T47D (cell line): ENCODE data around the gene NRP2.

Experiments
- DNase-seq, 2 experiments: peaks; one replicate each; pipeline versions ENCODE4 v3.0.0 to v3.0.0-alpha.2; 2011 to 2012; ENCODE audit warnings: low read depth in 1 of 2, low spot score in 1 of 2
- JUND ChIP-seq: IDR thresholded peaks from 2 replicates; pipeline ENCODE4 v1.6.1; 2012; ENCODE audit warnings: low read depth
- in situ Hi-C: cut with HindIII; loops from 2 replicates; pipeline ENCODE4 v1.10.0; 2016; ENCODE audit warnings: low sequenced_read_pairs, low pct_unique_long_range_greater_than_20kb

Gene NRP2

DNA sequence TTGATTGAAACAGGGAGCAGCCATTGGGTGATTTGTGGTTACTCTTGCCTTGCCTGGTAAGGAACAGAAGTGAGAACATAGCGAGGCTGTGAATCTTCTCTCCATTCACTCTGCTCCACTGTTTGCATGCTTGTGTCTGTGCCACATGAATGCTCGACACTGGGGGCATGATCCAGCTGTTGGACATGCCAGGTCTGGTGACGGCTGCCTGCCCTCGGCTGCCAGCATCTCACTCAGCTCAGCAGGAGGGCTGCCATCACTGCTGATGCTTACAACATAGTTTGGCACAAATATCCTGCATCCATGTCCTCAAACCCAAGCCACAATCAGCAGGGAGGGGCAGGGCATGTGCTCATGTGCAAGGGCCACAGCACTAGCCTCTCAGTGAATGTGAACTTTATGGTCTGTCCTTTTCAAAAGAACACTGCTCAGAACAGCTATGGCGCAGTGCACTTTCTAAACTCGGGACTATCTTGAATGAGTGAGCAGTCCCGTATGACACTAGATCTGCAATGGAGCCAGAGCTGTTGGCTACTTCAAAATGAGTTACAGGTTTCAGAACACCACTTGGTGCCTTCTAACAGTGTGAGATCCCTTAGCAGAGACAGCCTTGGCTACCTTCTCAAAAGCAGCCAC is 126.3 kb downstream of the NRP2 start:
- no peak for DNase-seq
- in situ Hi-C loops: no loop called here
- no peak for TF ChIP-seq JUND

DNA sequence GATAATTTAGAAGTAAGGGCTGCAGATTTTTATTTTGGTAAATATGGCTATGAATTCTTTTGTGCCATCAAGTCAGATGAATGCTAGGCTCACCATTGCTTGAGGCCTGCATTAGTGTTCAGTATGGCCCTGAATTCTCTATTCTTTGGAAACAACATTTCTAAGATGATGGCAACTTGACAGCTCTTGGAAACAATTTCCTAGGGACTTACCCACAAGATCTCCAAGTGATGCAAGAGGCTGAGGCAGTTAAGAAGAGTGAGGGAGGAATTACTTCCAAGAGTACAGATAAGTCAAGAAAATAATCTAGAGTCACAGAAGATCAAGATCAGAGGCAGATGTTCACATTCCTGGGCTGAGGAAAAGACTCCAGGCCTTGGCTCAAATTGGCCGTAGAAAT is 129.1 kb downstream of the NRP2 start:
- TF ChIP-seq JUND: no peak
- in situ Hi-C loops: no loop called here
- DNase-seq: no peak

- in situ Hi-C loops: no loop called here
- no peak for TF ChIP-seq JUND
- no peak for DNase-seq
Observed at GRCh38 chr2:205814039-205814364, 131.7 kb downstream of the NRP2 start.

DNA sequence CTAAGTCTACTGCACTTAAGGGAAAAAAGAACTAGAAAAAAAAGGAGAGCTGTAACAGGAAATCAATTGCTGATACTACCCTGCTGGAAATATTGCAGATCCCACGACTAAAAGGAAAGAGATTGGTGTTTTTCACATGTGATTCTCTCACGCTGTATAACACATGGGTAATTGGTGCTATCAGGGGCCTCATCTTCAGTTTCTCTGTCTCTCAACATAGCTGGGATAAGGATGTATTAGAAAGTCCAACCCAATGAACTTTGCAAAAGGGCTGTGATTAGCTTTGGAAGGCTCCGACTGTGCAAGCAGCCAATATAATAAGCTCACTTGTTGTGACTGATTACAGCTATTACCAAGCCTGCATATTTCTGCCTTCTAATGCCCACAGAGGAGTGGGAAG is 133.4 kb downstream of the NRP2 start:
- in situ Hi-C loops: no loop called here
- DNase-seq: no peak
- no peak for TF ChIP-seq JUND

DNA sequence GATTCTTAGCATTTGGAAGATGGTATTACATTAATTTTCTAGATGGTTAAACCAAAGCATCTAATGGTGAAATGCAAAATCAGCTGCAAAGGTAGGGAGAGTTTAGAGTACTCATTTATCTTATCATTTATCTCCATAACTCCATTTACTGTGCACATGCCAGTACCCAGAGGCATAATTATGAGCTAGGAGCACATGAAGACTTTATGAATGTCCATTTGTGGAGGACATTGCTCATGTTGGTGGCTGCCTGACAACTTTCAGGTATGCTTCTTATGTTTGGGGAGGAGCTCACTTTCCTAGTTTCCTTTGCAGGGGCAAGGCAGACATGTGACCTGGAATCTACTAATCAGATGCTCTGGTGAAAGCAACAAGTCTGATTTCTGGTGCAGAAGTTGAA is 134.0 kb downstream of the NRP2 start:
- in situ Hi-C loops: no loop called here
- no peak for DNase-seq
- no peak for TF ChIP-seq JUND

GRCh38 chr2:205822579-205822978 is 140.3 kb downstream of the NRP2 start:
- no peak for TF ChIP-seq JUND
- in situ Hi-C loops: no loop called here
- DNase-seq: no peak

GRCh38 chr2:205827809-205828365 is 145.6 kb downstream of the NRP2 start:
- DNase-seq: no peak
- in situ Hi-C loops: no loop called here
- TF ChIP-seq JUND: no peak

- TF ChIP-seq JUND: no peak
- in situ Hi-C loops: no loop called here
- no peak for DNase-seq
Observed at GRCh38 chr2:205833864-205834263, 151.6 kb downstream of the NRP2 start.

GRCh38 chr2:205834796-205835195 is 152.5 kb downstream of the NRP2 start:
- in situ Hi-C loops: no loop called here
- no peak for TF ChIP-seq JUND
- DNase-seq: no peak

DNA sequence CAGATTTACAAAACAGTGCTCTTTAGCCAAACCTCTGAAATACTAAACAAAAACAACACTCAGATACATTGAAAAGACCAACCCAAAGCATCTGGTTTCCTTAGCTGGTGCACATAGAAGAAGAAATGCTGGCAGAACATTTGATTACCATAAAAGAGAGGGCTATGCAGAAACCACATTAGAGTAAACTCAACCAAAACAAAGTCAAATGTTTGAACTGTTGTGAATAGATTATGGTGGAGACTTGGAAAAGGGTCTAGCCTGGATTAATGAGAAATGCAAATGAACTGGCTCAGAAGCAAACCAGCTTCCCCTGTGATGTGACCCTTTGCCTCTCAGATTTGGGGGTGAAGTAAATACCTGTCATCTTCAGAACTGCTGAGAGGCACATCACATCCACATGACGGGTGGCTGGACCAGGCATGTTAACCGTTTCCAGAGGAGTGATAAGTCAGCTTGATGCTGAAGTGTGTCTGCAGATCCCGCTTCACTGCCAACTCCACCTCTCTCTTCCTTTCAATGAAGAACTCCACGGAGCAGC is 153.0 kb downstream of the NRP2 start:
- no peak for TF ChIP-seq JUND
- no peak for DNase-seq
- in situ Hi-C loops: no loop called here

DNA sequence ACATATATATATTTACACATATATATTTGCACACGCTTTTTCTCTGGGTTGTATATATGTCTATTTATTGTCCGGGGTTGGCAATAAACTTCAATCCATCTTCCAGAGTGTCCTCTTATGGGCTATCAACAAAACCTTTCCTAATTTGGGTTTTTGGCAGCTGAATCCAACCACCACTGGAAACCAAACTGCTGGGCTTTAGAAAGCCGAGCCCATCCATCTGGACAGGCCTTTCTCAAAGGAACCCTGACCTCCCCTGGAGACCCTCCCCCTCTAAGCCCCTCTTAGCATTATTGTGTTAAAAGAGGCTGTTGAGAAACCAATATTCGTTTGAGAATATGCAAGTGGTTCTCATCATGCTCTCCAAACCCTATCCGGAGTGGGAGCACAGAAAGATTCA is 153.6 kb downstream of the NRP2 start:
- in situ Hi-C loops: no loop called here
- no peak for DNase-seq
- no peak for TF ChIP-seq JUND

GRCh38 chr2:205836477-205837221 is 154.3 kb downstream of the NRP2 start:
- in situ Hi-C loops: no loop called here
- no peak for TF ChIP-seq JUND
- DNase-seq: no peak

GRCh38 chr2:205837663-205838062 is 155.4 kb downstream of the NRP2 start:
- no peak for DNase-seq
- TF ChIP-seq JUND: no peak
- in situ Hi-C loops: no loop called here
